NCI-H2227 (cell line): ENCODE results near the gene RNF224.
A peak's percentile ranks its signal among the peaks of the same experiment; 100 is the strongest.

Experiments used
- DNase-seq: peaks from one replicate; lab custom pipeline; 2025; ENCODE audit not compliant: unreplicated experiment; lab: John Stamatoyannopoulos, UW

Gene RNF224

DNA sequence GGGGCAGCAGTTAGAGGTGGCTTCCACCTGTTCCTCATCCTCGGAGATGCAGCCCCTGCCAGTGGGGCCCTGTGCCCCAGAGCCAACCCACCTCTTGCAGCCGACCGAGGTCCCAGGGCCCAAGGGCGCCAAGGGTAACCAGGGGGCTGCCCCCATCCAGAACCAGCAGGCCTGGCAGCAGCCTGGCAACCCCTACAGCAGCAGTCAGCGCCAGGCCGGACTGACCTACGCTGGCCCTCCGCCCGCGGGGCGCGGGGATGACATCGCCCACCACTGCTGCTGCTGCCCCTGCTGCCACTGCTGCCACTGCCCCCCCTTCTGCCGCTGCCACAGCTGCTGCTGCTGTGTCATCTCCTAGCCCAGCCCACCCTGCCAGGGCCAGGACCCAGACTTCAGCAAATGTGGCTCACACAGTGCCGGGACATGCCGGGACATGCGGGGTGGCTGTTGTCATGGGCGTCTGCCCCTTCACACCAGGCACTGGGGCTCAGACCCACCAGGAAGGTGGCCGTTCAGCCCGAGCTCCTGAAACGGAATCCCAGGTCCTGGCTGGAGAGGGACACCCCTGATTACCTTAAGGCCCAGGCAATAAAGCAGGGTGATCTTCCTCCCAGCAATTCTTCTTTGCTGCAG, 1.5 kb upstream of the RNF224 start:
- no peak for DNase-seq

DNA sequence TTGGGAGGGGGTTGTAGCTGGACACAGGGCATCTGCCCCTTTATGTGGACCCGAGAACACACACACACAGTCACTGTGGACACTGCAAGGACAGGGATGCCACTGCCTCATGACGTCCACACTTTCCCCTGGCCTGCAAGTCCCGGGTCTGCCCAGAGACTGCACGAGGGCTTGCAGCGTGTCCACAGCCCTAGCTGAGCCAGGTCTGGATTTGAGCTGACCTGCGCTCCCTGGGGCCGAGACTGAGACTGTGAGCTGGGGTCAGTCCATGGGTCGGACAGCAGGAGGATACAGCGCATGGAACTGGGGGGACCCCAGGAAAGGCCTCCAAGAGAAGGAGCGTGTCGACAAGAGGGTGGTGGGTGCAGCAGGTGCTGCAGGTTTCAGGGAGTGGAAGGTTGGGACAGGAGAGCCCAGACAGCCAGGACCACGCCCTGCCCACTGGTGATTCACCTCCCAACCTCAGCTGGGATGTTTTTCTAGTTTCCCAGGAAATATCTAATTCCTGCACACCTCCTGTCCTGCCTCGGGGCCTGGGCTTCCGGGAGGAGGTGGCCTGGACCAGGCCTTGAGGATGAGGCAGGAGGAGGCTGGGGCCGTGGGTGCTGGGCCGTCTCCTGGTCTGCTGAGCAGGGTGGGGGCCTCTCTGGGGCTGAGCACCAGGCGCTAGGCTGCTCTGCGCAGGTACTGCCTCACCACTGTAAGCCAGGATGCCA, 806 bp upstream of the RNF224 start:
- DNase-seq, result no peak

DNA sequence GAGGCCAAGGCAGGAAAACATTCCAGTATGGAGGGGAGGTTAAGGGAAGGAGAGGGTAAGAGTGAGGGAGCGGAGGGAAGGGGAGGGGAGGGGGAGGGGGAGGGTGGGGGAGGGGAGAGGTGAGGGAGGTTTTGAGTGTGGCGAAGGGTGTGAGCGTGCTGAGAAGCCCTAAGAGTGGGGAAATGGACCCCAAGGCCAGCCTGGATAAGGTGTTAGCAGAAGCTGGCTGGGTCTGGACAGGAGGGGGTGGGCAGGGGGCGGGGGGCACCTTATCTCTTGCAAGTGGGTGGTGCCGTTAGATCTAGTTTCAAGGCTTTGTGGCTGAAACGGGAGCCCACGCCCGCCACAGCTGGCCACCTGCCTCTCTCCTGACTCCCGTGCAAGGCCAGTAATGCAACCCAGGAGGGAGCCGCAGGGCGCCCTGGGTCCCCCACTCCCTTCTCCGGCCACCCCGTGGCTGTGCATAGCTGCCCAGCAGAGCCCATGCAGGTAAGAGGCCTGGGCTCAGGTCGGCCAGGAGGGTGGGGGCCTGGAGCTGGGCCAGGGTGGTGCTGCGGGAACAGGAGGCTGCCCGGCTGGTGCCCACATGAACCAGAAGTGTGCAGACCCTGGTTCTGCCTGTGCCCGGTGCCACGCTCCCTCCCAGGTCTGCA, 677 bp downstream of the RNF224 start:
- no peak for DNase-seq

DNA sequence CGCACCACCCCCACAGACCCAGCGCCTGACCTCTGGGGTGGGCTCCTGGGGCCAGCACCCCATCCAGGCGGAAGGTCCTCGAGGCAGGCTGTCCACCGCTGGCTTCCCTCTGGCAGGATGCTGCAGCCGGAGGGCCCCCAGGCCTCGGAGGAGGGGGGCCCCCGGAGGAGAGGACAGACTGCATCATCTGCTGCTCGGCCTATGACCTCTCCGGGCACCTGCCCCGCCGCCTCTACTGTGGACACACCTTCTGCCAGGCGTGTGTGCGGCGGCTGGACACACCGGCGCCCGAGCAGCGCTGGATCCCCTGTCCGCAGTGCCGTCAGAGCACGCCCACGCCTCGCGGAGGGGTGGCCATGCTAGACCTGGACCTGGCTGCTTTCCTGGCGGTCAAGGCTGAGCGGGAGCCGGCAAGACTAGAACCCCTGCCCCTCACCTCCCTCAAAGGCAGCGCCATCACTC, 1.2 kb downstream of the RNF224 start:
- no peak for DNase-seq

DNA sequence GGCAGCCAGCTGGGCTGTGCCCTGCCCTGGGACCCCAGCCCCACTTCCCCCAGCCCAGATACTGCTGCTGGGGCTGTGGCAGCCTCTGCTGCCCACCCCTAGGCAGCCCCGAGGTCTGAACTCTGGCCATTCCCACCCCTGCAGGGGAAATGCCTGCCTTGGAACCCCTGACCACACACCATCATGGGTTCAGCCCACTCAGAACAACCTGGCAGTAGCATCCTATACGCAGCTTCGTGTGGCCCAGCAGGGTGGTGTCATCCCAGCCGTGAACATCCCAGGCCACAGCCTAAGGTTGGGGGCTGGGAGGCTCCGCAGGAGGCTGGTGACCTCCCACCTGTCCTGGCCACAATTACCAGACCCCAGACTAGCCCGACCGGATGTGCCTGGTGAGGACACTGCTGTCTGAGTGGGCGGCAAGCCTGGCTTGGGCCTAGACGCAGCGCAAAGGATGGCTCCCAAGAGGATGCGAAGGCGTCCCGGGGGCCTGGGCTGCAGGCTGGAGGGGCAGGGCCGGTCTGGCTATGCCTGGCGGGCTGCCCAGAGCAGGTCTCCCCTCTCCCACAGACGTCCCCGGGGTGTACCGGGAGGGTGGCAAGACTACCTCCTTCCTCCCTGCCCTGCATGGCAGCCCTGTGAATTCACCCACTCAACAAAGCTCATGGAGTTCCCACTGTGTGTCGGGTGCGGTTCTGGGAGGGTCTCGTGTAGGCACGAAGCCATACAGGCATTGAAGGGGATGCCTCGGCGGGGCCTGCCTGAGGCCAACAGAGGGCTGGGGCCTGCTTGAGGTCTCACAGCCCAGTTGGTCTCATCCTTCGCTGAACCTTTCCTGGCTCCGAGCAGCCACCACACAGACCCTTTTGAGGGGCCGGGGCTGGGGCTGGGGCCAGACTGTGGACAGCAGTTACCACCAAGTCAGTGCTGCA, 1.9 kb downstream of the RNF224 start:
- no peak for DNase-seq

DNA sequence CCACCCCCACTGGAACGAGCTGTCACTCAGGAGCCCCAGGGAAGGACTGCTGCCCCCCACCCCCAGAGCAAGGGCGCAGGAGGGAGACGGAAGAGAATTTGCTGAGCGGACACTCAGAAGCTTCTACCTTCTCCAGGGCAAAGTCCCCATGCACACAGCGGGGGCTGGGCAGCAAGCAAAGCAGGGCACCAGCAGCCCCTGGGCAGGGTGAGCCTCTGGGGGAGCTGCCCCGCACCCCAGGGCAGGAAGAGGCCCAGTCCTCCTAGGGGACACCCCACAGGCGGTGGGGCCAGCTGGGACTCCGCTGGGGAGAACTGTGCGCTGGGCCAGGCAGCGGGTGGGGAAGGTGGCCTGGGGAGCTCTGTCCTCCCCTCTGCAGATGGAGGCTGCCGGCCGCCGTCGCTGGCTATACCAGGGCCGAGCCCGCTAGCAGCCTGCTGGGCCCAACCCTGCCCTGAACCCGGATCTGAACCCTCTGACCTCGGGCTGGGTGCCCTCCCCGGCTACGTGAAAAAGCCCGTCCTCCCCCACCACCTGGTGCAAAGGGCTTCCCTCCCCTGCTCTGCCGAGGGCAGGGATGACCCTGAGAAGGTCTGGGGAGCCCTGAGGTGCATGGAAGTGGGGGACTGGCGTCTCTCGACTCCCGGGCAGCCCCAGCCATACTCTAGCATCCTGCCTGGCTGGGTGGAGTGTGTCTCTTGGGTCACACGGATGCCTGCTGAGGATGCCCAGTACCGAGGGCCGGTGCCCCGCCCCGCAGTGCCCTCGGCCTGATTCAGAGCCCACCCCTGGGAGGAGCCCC, 2.8 kb downstream of the RNF224 start:
- no peak for DNase-seq

DNA sequence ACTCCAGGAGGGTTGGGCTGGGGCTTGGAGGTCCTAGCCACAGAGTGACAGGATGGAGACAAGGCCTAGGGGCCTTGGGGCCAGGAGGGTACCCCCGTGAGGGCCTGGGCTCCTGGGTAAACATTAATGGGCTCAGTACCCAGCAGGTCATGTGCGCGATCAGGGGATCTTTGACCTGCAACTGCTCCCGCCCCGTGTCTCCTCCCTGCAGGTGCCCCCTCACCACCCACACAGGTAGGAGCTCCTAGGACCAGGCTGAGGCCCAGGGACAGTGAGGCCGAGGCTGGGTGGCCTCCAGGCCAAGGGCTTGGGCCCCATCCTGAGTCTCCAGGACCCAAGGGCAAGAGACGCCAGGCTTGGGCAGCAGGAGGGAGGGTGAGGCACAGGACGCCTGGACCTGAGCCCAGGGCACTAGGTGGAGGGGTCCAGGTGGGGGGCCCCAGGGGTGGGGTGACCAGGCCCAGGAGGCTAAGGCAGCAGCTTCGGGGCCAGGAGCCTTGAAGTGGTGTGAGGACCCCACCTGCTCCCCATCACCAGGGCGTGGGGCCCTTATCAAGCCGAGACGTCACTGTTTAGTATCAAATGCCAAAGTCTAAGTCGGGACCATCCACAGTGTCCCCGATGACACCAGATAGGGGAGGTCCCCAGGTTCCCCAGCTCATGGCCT, 3.5 kb downstream of the RNF224 start, which contains the start of gene SLC34A3:
Gene SLC34A3, plus strand, starts transcription at position 197 of the 667 bp plus-strand sequence. CDS start 802 bp downstream, outside the sequence.
- DNase-seq, result no peak

DNA sequence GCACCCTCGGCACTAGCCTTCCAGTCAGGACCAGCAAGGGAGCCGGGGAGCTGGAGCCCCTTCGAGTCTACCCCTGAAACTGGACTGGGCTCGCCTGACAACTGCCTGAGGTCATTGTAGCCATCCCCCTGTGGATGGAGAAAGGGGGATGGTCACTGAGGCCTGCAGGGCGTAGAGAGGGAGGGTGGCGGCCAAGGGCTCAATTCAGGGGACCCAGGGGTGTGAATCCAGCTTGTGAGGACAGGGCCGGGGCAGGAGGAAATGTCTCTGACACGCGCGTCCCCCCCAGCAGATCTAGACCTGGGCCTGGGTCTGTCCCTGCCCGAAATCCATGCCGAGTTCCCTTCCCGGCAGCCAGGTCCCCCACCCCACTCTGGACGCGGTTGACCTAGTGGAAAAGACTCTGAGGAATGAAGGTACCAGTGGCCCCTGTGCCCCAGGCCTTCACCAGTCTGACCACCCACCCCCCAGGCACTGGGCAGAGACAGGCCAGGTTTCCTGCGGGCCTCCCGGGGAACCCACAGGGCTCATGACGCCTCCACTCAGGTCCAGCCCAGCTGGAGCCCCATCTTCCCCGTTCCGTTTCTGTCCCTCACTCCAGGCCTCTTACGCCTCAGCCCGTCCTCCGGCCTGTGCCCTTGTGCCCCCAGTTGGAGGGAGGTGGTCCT, 4.2 kb downstream of the RNF224 start:
- DNase-seq, result no peak

DNA sequence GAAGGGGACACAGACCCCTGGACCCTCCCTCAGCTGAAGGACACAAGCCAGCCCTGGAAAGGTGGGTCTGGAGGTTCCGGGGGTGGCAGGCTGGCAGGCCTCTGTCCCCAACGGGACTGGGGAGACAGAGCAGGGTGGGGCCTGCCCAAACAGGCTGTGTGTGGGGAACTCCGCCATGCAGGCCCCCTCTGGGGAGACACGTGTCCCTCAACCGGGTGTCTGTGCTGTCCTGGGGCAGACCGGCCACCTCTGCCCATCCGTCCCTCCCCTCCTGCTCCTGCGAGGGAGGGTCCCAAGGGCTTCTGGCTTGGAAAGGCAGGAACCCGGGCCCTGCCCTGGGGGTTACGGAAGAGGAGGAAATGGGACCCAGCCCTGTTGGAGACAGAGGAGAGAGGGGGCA, 4.8 kb downstream of the RNF224 start:
- DNase-seq, result no peak

DNA sequence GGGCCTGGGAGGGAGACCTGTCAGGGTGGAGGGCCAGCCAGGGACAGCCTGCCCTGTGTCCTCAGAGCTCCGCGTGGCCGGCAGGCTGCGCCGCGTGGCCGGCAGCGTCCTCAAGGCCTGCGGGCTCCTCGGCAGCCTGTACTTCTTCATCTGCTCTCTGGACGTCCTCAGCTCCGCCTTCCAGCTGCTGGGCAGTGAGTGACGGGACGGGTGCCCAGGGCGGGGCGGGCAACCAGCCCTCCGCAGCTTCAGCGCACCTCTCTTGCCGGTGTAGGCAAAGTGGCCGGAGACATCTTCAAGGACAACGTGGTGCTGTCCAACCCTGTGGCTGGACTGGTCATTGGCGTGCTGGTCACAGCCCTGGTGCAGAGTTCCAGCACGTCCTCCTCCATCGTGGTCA, 5.2 kb downstream of the RNF224 start:
- no peak for DNase-seq

DNA sequence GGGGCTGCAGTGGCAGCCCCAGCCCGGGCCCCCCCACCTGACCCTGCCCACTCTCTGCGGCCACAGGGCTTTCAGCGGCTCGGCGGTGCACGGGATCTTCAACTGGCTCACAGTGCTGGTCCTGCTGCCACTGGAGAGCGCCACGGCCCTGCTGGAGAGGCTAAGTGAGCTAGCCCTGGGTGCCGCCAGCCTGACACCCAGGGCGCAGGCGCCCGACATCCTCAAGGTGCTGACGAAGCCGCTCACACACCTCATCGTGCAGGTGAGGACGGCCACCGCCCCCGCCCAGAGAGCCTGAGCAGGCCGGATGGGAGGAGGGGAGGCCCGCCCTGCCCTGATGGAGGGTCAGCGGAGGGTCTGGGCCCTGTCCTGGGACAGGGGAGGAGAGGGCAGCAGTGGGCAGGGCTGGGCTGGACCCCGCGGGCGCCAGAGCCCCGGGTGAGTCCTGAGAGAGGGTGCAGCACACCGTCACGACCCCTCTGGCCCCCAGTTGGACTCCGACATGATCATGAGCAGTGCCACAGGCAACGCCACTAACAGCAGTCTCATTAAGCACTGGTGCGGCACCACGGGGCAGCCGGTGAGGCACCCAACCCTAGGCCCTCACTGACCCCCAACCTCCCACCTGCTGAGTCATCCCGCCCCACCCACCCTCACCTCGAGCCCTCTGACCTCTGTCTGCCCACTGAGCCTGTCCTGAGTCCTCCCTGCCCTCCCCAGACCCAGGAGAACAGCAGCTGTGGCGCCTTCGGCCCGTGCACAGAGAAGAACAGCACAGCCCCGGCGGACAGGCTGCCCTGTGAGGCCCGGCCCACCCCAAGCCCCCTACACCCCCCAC, 6.1 kb downstream of the RNF224 start:
- no peak for DNase-seq

DNA sequence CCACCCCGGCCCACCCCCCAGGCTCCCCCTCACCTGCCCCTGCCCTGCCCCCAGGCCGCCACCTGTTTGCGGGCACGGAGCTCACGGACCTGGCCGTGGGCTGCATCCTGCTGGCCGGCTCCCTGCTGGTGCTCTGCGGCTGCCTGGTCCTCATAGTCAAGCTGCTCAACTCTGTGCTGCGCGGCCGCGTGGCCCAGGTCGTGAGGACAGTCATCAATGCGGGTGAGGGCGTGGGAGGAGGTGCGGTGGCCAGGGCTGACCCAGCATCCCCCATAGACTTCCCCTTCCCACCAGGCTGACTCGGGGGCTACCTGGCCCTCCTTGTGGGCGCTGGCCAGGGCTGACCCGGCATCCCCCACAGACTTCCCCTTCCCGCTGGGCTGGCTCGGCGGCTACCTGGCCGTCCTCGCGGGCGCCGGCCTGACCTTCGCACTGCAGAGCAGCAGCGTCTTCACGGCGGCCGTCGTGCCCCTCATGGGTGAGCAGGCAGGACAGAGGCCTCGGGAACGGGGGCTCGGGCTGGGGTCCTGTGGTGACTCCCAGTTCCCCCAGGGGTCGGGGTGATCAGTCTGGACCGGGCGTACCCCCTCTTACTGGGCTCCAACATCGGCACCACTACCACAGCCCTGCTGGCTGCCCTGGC, 6.9 kb downstream of the RNF224 start:
- no peak for DNase-seq

DNA sequence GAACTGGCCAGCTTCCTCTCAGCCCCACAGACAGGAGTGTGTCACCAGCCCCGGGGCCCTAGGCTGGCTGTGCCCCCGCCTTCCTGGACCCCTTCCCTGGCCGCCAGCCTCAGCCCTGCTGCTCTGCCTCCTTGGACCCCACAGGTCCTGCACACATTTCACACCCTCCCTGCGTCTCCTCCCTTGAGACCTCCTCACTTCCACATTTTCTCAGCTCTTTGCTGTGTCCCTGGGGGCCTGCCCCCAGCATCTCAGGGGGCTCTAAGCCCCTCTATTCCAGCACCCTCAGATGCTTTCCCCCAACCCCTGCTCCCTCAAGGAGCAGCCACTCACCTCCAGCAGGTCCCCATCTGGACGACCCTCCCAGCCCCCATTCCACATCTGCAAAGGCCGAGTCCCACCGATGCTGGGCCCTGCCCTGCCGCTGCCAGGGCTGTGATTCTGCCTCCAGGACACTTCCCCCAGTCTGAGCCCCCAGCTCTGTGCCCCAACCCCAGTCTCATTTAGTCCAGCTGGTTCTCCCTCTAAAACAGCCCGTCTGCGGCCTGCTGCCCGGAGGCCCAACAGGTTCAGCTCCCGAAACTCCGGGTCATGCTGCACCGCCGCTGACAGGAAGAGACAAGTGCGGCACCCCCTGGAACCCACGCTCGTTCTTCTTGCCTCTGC, 7.6 kb downstream of the RNF224 start:
- no peak for DNase-seq

DNA sequence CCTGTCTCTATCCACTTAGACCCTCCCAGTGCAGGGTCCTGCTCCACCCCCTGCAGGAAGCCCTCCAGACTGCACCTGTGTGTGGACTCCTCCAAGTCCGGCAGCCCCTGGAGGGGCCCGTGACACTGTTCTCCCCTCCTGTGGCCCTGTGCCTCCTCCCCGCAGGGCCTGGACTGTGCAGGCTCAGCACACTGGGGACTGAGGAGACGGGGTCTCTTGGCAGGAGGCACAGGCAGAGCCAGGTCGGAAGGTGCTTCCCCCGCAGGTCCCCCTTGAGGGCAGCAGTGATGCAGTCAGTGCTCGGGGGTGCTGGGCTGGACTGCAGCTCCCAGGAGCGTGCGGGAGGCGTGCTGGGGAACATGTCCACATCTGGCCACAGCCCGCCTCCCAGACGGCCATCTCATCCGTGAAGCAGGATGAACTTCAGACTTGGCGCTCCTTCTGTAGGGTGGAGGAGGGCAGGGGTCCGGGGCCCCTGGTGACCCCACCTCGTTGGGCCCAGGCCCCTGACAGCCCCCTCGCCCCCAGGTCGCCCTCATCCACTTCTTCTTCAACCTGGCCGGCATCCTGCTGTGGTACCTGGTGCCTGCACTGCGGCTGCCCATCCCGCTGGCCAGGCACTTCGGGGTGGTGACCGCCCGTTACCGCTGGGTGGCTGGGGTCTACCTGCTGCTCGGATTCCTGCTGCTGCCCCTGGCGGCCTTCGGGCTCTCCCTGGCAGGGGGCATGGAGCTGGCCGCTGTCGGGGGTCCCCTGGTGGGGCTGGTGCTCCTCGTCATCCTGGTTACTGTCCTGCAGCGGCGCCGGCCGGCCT, 8.3 kb downstream of the RNF224 start:
- DNase-seq, result no peak

DNA sequence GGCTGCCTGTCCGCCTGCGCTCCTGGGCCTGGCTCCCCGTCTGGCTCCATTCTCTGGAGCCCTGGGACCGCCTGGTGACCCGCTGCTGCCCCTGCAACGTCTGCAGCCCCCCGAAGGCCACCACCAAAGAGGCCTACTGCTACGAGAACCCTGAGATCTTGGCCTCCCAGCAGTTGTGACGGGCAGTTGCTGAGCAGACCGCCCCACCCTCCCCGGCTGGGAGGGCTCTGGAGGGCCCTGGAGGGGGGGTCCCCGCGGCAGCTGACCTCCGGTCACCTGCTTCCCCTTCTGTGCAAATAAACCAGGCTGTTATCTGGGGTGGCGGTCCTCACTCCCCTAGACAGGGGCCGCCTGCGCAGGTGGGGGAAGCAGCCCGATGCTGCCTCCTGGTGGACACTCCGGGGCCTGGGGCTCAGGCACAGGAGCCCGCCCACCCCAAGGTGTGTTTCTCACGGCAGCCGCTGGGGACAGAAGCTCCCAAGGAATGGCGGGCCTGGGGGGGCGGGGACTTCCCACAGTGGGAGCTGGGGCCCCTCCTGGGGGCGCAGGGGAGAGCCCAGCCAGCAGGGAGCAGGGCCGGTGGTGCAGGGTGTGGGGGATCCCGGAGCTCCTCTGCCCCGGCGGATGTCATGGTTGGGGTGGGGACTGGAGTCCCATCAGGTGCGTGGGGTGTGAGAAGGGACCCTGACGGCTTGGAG, 9.1 kb downstream of the RNF224 start:
- DNase-seq, result peak; percentile 89

DNA sequence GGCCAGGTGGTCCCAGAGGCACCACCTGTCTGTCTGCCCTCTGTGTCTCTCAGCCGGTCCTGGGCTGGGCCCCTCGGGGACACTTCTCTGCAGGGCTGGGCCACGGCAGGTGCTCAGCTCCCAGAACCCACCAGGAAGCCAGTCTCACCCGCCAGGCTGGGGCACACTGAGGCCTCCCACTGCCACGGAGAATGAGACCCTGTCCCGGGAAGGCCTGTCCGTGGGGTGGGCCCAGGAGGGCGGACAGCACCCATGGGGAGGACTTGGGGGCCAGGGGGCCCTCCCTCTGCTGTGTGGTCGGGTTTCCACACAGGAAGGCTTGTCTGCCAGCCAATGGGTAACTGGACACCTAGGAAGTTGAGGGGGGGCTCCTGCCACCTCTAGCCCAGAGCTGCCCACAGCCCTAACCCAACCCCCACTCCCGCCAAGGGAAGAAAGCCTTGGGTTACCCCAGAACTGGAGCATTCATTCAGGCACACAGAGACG, 9.7 kb downstream of the RNF224 start:
- DNase-seq, result no peak
